Hepatocyte (in vitro differentiated cells): ENCODE results near the gene MMP15. TPM values are rescaled to one million over a fixed set of nuclear protein-coding genes. Genes with fewer than 3 reads are reported as not detected.

Experiments
- DNase-seq: peaks from one replicate; pipeline ENCODE4 v3.0.0-alpha.2; 2016; ENCODE audit warnings: low spot score
- H2AFZ ChIP-seq: fragments of 200-600 bp; sonication (generic); 2 replicates; pipeline ENCODE4 v1.6.0; 2016; ENCODE audit warnings: antibody characterized with exemption, mild to moderate bottlenecking
- H3K27ac ChIP-seq: fragments of 200-600 bp; sonication (generic); 2 replicates; pipeline ENCODE4 v1.5.1; 2016; ENCODE audit warnings: mild to moderate bottlenecking
- H3K27me3 ChIP-seq: fragments of 200-600 bp; sonication (generic); 2 replicates; pipeline ENCODE4 v1.6.1; 2016
- H3K36me3 ChIP-seq: fragments of 200-600 bp; sonication (generic); replicated peaks from 2 replicates; pipeline ENCODE4 v1.5.1; 2016; ENCODE audit warnings: low read depth; ENCODE audit not compliant: insufficient read depth
- H3K4me1 ChIP-seq: fragments of 200-600 bp; sonication (generic); 2 replicates; pipeline ENCODE4 v1.5.1; 2016; ENCODE audit warnings: mild to moderate bottlenecking, moderate library complexity; ENCODE audit not compliant: insufficient read depth
- H3K4me2 ChIP-seq: fragments of 200-600 bp; sonication (generic); 2 replicates; pipeline ENCODE4 v1.6.0; 2016
- H3K4me3 ChIP-seq: fragments of 200-600 bp; sonication (generic); 2 replicates; pipeline ENCODE4 v1.5.1; 2016; ENCODE audit warnings: mild to moderate bottlenecking
- H3K79me2 ChIP-seq: fragments of 200-600 bp; sonication (generic); 2 replicates; pipeline ENCODE4 v1.6.0; 2017; ENCODE audit warnings: mild to moderate bottlenecking
- H3K9me2 ChIP-seq: fragments of 200-600 bp; sonication (generic); replicated peaks from 2 replicates; pipeline ENCODE4 v1.6.0; 2017; ENCODE audit warnings: mild to moderate bottlenecking; ENCODE audit not compliant: insufficient read depth
- H3K9me3 ChIP-seq: fragments of 200-600 bp; sonication (generic); 2 replicates; pipeline ENCODE4 v1.5.1; 2016; ENCODE audit warnings: low read depth, mild to moderate bottlenecking
- H4K20me1 ChIP-seq: fragments of 200-600 bp; sonication (generic); 2 replicates; pipeline ENCODE4 v1.6.0; 2016; ENCODE audit warnings: mild to moderate bottlenecking; ENCODE audit not compliant: insufficient read depth, poor library complexity, severe bottlenecking
- EZH2 ChIP-seq: fragments of 200-600 bp; sonication (generic); IDR thresholded peaks from 2 replicates; pipeline ENCODE4 v1.6.1; 2016; ENCODE audit warnings: antibody characterized with exemption, mild to moderate bottlenecking, borderline replicate concordance
- EZH2phosphoT487 ChIP-seq: fragments of 200-600 bp; sonication (generic); IDR thresholded peaks from one replicate; pipeline ENCODE4 v1.6.1; 2018; ENCODE audit warnings: antibody characterized with exemption, mild to moderate bottlenecking, low read depth, moderate library complexity; ENCODE audit not compliant: unreplicated experiment, severe bottlenecking
- WGBS: methylation state at CpG from one replicate; pipeline ENCODE4 v1.1.6; 2016; ENCODE audit warnings: low lambda C conversion rate; ENCODE audit errors: missing lambda C conversion rate; 5-methylcytosine and 5-hydroxymethylcytosine counted together
- polyA plus RNA-seq: library from polyadenylated mRNA; unstranded; fragments of >200 nt; fragmentation: Nextera tagmentation; extraction: Ambion mirVana; gene quantifications from 2 replicates; pipeline ENCODE4 v1.2.1, GENCODE V29; 2016
- total RNA-seq: library from RNA; depleted of rRNA; stranded (reverse); fragments of >200 nt; gene quantifications from 2 replicates; pipeline ENCODE4 v1.2.3, GENCODE V29; 2014
- TF ChIP-seq, protein P1 (sequence below): fragments of 200-600 bp; sonication (generic); IDR thresholded peaks from 2 replicates; pipeline ENCODE4 v1.5.1; 2016; ENCODE audit warnings: antibody characterized with exemption, mild to moderate bottlenecking; ENCODE audit not compliant: poor library complexity

Gene MMP15
- total and polyA plus RNA-seq, 2 experiments from 2014 or later = 39.0 to 56.1 TPM

DNA sequence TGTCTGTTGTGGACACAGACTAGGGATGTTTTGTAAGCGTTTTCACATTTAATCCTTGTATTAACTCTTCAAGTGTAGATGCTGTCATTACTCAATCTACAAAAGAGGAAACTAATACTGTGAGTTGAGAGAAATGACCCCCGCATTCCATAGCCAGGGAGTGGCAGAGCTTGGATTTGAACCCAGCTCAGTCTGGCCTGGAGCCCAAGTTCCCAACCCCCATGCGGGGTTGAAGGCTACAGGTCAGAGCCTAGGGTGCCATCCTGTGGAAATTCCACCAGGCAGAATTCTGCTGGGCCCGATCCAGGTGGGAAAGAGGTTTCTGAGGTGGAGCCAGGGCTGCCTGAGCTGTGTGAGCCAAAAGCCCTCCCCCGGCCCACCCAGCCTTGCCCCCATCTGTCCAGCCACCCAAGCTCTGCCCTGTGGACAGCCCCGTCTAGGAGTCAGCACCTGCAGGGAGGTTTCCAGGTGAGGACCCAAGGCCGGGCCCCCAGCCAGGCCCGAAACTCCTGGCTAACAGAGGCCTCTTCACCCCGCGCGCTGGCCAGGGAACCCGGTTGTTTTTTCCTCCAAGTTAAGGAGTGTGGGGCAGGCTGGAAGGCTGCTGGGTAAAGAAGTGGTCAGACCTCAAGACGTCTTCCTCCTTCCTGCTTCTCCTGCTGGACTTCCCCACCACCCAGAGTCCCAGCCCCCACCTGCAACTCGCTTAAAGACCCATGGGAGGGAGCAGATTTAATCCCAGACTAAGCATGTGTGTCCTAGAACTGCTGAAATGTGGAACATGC is 5.7 kb downstream of the MMP15 start:
- H3K27ac ChIP-seq = no peak overlapping the region
- H3K4me3 ChIP-seq = no peak overlapping the region
- WGBS = 81% methylated on average over 14 of the region's 14 CpGs
- peaks cover 23% of the 10 kb centered on the region for H3K4me1 ChIP-seq
- no peaks in the 10 kb centered on the region for H3K36me3 ChIP-seq
- H3K4me2 ChIP-seq = no peak overlapping the region
- H3K27me3 ChIP-seq = no peaks in the 10 kb centered on the region
- H3K79me2 ChIP-seq = peaks cover 48% of the 10 kb centered on the region
- TF ChIP-seq EZH2 (no peak), EZH2phosphoT487 (no peak)
- TF ChIP-seq, protein P1, sequence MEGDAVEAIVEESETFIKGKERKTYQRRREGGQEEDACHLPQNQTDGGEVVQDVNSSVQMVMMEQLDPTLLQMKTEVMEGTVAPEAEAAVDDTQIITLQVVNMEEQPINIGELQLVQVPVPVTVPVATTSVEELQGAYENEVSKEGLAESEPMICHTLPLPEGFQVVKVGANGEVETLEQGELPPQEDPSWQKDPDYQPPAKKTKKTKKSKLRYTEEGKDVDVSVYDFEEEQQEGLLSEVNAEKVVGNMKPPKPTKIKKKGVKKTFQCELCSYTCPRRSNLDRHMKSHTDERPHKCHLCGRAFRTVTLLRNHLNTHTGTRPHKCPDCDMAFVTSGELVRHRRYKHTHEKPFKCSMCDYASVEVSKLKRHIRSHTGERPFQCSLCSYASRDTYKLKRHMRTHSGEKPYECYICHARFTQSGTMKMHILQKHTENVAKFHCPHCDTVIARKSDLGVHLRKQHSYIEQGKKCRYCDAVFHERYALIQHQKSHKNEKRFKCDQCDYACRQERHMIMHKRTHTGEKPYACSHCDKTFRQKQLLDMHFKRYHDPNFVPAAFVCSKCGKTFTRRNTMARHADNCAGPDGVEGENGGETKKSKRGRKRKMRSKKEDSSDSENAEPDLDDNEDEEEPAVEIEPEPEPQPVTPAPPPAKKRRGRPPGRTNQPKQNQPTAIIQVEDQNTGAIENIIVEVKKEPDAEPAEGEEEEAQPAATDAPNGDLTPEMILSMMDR = no peak
- no peaks in the 10 kb centered on the region for H3K9me3 ChIP-seq
- H4K20me1 ChIP-seq = peaks cover 5% of the 10 kb centered on the region
- no peak overlapping the region for H2AFZ ChIP-seq
- H3K9me2 ChIP-seq = no peaks in the 10 kb centered on the region
- DNase-seq = no peak

DNA sequence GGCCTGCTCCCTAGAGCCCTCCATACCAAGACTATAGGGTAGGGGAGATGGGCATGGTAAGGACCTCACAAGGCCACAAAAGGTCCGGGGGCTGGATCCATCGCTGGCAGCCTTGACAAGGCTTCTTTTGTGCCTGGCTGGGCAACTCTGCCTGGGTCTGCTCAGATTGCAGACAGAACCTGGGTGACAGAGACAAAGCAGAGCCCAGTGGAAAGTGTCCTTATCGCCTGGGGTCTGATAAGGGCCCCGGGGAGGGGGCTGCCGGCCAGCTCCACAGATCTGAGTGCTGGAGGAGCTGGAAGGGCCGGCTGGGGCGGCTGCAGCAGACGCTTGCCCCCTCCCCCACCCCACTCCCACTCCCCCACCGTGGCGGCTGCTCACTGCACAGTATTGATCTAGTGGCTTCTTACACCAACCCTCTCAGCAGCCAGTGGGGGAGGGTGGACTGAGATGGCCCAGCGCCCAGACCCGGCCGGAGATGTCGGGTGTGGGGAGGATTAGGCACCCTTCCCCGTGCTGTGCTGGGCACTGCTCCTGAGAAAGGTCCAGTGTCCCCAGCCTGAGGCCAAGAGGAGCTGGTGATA is 7.2 kb downstream of the MMP15 start:
- peak; percentile 48 for DNase-seq
- Histone ChIP-seq H3K9me3 (no peaks in the 10 kb centered on the region), H3K4me1 (peaks cover 23% of the 10 kb centered on the region), H2AFZ (no peak overlapping the region), H3K4me3 (no peak overlapping the region), H4K20me1 (peaks cover 5% of the 10 kb centered on the region), H3K36me3 (no peaks in the 10 kb centered on the region), H3K9me2 (no peaks in the 10 kb centered on the region), H3K4me2 (peak overlapping the region; percentile 56), H3K79me2 (peaks cover 40% of the 10 kb centered on the region), H3K27me3 (no peaks in the 10 kb centered on the region), H3K27ac (no peak overlapping the region)
- TF ChIP-seq, protein P1 = no peak
- 13% methylated on average over 10 of the region's 15 CpGs for WGBS

DNA sequence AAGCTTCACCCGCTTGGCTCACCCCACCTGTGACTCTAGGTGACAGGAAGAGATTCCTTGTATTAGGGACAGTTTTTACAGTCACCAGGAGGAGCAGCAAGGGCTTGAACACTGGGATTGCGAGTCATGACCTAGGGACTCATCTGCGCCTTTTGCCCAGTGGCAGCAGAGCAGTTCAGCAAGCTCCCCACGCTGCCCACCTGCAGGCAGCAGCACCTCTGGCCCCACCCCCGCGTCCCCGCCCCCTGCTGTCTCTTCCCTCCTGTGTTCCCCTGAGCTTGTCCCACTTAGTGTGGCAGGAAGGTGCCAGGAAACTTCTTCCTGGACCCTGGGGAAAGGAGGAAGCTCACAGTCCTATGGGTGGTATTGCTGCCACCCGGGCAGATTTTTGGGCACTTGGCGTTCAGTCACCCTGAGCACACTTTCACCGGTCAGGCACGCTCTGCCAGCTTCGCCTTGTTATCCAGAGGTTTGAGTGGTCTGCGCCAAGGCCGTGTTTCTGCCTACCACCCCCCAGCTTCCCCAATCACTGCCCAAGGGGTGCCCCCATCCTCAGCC is 8.7 kb downstream of the MMP15 start:
- Histone ChIP-seq H3K27ac (no peak overlapping the region), H4K20me1 (peaks cover 5% of the 10 kb centered on the region), H3K9me2 (no peaks in the 10 kb centered on the region), H3K36me3 (no peaks in the 10 kb centered on the region), H3K79me2 (peaks cover 26% of the 10 kb centered on the region), H3K27me3 (no peaks in the 10 kb centered on the region), H3K4me1 (peaks cover 23% of the 10 kb centered on the region), H3K9me3 (no peaks in the 10 kb centered on the region), H3K4me2 (no peak overlapping the region), H2AFZ (no peak overlapping the region), H3K4me3 (no peak overlapping the region)
- DNase-seq = no peak
- 82% methylated on average over 13 of the region's 14 CpGs for WGBS
- TF ChIP-seq EZH2 (no peak), EZH2phosphoT487 (no peak)
- TF ChIP-seq, protein P1 = no peak
